NCI-H2107 (cell line): ENCODE results near the gene C1QTNF1.
"Not testable (repeated sequence)": the region's sequence is repeated elsewhere in the genome, so short reads cannot be mapped to it uniquely, and the experiment has no call there.

Experiments used
- DNase-seq: peaks from one replicate; lab custom pipeline; 2025; lab: John Stamatoyannopoulos, UW

Gene C1QTNF1

GRCh38 chr17:79054200-79054960 is 30.4 kb downstream of the C1QTNF1 start:
- DNase-seq, result no peak

GRCh38 chr17:79055197-79055596 is 31.2 kb downstream of the C1QTNF1 start:
- DNase-seq, result no peak

- DNase-seq, result no peak
Observed at GRCh38 chr17:79057737-79058385, 33.9 kb downstream of the C1QTNF1 start.

- DNase-seq, result no peak
Observed at GRCh38 chr17:79062691-79063090, 38.7 kb downstream of the C1QTNF1 start.

GRCh38 chr17:79064026-79064425 is 40.1 kb downstream of the C1QTNF1 start:
- DNase-seq, result no peak

DNA sequence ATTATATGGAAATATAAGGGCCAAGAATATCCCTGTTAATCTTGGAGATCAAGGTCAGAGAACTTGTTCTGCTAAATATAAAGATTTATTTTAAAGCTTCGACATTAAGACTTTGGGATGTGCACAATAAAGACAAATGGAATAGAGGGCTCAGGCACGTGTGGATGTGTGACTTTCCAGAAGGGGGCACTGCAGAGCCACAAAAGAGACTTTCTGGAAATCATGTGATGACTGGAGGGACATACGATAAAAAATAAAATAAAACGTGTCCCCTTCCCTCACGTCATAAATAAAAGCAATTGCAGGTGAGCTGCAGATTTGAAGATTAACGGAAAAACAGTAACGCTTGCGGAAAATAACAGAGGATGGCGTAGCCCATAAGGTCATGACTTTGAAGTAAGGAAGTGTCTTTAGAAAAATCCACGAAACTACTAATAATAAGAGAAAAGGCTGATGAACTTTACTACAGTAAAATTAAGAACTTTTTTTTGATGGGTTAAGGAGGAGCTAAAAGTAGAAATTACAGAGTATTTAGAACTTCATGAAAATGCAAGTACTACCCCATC is 41.2 kb downstream of the C1QTNF1 start:
- peak; percentile 31 for DNase-seq

DNA sequence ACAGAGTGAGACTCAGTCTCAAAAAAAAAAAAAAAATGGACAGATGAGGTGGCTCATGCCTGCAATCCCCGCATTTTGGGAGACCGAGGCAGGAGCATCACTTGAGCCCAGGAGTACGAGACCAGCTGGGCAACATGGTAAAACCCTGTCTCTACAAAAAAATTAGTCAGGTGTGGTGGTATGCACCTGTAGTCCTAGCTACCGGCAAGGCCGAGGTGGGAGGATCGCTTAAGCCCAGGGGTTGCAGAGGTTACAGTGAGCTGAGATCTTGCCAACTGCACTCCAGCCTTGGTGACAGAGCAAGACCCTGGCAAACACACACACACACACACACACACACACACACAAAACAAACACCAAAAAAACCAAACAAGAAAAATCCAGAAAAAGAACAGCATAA is 43.0 kb downstream of the C1QTNF1 start:
- no peak for DNase-seq

DNA sequence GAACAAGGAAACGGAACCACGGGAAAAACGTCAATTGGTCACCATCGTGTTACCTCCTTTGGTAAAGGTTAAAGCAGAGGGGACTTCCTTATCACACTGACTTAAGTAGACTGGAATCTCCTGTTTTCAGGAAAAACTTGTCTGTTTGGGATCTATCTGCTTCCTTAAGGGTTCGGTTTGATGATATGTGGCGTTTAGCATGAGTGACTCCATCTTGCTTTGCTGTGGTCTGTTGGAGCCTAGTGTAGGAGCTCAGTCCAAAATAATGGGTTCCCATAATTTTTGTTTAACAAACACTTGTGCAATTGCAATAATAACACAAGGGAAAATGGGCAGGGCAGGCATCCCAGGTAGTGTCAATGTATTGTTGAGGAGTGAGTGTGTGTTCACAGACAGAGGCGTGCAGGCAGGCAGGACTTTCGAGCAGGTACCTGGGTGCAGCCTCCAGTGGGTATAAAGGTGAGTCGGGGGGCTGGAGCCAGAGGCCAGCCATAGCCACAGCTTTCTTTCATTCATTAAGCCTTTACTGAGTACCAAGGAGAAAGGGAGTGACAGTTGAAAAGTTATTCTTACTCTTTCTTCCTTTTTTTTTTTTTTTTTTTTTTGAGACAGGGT is 46.4 kb downstream of the C1QTNF1 start:
- no peak for DNase-seq

- no peak for DNase-seq
Observed at GRCh38 chr17:79071161-79071740, 47.3 kb downstream of the C1QTNF1 start.

DNA sequence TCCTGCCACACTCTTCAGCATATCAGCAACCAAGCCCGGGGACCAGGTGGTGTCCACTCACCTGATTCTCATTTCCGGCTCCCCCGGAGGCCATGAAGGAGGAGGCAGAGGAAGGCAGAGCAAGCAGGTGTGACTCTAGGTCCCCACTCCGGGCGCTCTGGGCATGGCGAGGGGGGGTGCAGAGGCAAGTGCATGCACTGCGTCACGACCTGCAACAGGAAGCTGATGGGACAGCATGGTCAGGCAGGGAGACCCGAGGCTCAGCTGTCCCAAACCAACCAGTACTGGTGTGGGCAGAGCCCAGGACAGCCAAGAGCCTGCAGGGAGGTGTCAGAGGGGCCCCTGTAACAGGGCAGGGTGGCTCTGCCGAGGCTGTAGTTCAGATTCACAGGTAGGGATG is 48.6 kb downstream of the C1QTNF1 start:
- no peak for DNase-seq

- no peak for DNase-seq
Observed at GRCh38 chr17:79073016-79073705, 49.2 kb downstream of the C1QTNF1 start.

GRCh38 chr17:79073706-79074088 is 49.7 kb downstream of the C1QTNF1 start:
- DNase-seq, result no peak

DNA sequence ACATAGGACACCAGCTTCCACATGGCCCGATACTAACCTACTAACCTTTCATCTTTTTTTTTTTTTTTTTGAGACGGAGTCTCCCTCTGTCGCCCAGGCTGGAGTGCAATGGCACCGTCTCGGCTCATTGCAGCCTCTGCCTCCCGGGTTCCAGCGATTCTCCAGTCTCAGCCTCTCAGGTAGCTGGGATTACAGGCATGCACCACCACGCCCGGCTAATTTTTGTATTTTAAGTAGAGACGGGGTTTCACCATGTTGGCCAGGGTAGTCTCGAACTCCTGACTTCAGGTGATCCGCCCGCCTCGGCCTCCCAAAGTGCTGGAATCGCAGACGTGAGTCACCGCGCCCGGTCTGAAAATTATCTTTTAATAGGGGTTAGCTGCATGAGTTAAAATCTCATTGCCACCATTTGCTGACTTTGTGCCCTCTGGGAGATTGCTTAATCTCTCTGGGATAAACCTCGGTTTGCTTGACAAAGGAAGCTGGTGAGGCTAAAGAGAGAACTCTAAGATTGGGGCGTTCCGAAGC is 50.2 kb downstream of the C1QTNF1 start:
- not testable (repeated sequence) for DNase-seq

DNA sequence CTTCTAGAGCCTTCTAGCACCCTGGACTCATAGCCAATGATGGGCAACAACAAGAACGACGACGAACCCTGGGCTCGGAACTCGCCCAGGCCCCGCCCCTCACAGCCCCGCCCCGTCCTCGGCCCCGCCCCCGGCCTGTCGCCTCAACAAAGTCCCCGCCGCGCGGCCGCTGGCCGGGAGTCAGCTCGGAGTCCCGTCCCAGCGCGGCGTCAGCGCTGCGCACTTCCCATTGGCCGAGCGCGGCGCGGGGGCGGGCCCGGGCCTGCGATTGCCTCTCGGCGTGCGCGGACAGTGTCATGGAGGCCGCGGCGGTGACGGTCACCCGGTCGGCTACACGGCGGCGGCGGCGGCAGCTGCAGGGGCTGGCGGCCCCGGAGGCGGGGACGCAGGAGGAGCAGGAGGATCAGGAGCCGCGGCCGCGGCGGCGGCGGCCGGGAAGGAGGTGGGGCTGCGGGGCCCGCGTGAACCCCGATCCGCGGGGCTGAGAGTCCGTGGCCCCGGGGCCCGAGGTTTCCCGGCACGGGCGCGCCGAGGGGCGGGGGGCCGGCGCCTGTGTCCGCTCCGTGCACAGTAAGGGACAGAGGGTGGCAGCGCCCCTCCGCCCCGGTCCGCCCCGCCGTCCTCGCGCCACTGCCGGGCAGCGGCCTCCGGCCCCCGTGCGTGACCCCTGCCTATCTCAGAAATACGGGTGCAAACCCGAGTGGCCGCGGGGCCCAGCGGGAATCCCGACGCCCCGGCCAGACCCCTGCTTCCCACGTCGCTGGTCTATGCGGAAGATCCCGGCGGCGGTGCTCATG is 50.9 kb downstream of the C1QTNF1 start, which contains the start of gene ENGASE:
TSS of gene ENGASE (plus strand) at position 176 of the 797 bp plus-strand sequence. CDS start at position 297, 121 bp downstream.
- peak; percentile 92 for DNase-seq

DNA sequence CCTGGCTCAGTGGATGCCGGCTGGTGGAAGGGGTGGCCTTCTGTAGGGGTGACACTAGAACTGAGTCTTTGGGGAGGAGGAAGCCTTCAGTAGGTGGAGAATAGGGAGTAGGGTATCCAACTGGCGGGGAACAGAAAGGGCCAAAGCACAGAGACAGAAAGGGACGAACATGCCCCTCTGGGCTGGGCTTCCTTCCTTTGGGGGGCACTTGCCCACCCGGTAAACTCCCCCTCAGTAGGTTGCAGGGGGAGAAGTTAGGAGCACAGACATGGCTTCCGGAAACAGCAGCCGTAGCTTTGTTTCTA is 51.4 kb downstream of the C1QTNF1 start:
- DNase-seq, result no peak

- DNase-seq, result no peak
Observed at GRCh38 chr17:79075861-79076406, 52.0 kb downstream of the C1QTNF1 start.

DNA sequence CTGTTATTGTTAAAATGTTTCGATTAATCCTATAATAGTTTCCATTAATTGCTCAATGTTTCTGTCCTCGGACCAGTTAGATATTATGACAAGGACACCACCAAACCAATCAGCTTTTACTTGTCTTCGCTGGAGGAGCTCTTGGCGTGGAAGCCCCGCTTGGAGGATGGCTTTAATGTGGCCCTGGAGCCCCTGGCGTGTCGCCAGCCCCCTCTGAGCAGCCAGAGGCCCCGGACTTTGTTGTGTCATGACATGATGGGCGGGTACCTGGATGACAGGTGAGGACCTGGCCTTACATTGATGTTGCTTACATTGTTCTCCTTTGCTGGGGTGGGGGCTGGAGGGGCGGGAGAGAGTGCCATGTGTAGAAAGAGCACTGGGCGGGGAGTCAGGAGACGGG is 53.6 kb downstream of the C1QTNF1 start:
- DNase-seq, result no peak

DNA sequence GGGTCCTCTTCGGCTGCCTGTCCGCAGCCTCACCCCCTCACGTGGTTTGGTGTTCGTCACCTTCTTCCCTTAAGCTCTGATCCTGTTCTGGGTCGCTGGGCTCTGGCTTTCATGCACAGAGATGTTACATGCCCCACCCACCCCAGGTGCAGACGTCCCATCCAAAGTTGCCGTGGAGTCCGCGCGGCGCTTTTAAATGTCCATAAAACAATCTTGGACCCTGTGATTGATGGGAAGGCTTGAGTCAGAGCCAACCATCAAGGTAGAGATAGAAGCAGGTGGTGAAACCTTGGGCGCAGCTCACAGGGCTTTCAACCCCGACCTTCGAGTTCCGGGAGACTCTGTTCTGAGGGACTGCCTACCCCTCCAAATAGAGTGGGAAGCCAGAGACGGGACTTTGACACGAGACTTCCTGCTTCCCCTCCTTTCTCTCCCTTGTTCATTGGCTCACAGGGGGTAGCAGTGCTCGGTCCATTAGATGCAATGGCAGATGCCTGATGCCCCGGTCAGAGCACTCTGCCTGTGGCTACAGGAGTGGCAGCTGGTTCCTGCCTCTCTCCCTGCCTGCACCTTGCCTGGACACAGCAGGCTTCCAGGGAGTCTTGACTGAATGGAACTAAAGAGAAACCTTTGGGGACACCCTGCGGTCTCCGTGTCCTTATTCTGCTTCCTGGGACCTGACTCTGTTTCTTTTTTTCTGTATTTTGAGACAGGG is 54.7 kb downstream of the C1QTNF1 start:
- DNase-seq, result no peak

- no peak for DNase-seq
Observed at GRCh38 chr17:79079421-79080200, 55.6 kb downstream of the C1QTNF1 start.
